GM18499 (cell line): ENCODE measurements around the gene IPMK.
"Not testable (repeated sequence)": the region's sequence is repeated elsewhere in the genome, so short reads cannot be mapped to it uniquely, and the experiment has no call there.

ENCODE experiments used
- ATAC-seq: cut with Tn5 transposase; IDR thresholded peaks from one replicate; pipeline ENCODE4 v1.9.1; 2021; ENCODE audit warnings: moderate number of reproducible peaks; ENCODE audit not compliant: insufficient read depth, unreplicated experiment

The IPMK gene

GRCh38 chr10:58158806-58159205, 108.9 kb downstream of the IPMK start:
- no peak for ATAC-seq

GRCh38 chr10:58157076-58157766, 110.5 kb downstream of the IPMK start:
- no peak for ATAC-seq

DNA sequence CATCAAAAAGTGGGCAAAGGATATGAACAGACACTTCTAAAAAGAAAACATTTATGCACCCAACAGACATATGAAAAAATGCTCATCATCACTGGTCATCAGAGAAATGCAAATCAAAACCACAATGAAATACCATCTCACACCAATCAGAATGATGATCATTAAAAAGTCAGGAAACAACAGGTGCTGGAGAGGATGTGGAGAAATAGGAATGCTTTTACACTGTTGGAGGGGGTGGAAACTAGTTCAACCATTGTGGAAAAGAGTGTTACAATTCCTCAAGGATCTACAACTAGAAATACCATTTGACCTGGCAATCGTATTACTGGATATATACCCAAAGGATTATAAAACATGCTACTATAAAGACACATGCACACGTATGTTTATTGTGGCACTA, 111.8 kb downstream of the IPMK start:
- ATAC-seq, result not testable (repeated sequence)

GRCh38 chr10:58153751-58154150, 113.9 kb downstream of the IPMK start:
- no peak for ATAC-seq

GRCh38 chr10:58152673-58153263, 114.9 kb downstream of the IPMK start:
- ATAC-seq, result no peak

- no peak for ATAC-seq
These were observed 117.4 kb downstream of the IPMK start for GRCh38 chr10:58150290-58150689.

DNA sequence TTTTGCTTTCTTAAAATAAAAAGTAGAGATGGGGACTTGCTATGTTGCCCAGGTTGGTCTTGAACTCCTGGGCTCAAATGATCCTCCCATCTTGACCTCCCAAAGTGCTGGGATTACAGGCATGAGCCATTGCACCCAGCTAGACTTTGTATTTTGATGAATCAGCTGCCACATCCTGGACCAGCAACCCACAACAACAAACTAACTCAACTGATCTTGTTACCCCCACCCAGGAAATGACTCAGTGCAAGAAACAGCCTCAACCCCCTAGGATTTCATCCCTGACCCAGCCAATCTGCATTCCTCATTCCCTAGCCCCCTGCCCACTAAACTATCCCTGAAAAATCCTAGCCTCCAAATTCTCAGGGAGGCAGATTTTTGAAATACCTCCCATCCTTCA, 123.8 kb downstream of the IPMK start:
- ATAC-seq, result no peak
